HL-60/S4 (cell line): ENCODE results near the gene HOXC9.

Source experiments
- in situ Hi-C: fragments of 300-500 bp; cut with MboI; formaldehyde crosslinking; loops from 2 replicates; pipeline ENCODE4 v1.14.3; 2022; ENCODE audit warnings: low sequenced_read_pairs

Gene HOXC9

DNA sequence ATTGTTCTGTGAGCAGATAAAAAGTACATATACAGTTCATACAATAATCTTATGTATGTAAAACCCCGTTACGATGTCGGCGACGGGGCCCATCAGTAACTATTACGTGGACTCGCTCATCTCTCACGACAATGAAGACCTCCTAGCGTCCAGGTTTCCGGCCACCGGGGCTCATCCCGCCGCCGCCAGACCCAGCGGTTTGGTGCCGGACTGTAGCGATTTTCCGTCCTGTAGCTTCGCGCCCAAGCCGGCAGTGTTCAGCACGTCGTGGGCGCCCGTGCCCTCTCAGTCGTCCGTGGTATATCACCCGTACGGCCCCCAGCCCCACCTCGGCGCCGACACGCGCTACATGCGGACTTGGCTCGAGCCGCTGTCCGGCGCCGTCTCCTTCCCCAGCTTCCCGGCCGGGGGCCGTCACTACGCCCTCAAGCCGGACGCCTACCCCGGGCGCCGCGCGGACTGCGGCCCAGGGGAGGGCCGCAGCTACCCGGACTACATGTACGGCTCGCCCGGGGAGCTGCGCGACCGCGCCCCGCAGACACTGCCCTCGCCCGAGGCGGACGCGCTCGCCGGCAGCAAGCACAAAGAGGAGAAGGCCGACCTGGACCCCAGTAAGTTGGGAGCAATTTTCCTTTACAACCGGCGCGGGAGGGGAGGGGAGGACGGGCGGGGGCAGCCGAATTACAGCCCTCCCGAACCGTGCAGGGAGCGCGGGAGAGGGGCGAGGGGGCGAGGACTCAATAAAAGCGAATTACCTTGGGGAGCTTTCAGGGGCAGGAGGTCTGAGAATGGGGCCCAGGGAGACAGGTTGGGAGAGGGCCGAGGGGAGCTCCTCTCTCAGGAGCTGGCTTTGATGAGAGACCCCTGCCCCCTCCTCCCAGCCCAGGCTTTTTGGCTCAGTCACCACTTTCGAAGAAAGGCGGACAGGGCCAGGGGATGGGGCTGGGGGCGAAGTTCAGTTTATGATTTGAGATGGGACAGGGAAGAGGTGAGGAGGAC is at the start of gene HOXC9:
TSS of gene HOXC9 (plus strand) at position 46 of the 999 bp plus-strand sequence. CDS start at position 74, 28 bp downstream.
- in situ Hi-C loops = no loop called here

DNA sequence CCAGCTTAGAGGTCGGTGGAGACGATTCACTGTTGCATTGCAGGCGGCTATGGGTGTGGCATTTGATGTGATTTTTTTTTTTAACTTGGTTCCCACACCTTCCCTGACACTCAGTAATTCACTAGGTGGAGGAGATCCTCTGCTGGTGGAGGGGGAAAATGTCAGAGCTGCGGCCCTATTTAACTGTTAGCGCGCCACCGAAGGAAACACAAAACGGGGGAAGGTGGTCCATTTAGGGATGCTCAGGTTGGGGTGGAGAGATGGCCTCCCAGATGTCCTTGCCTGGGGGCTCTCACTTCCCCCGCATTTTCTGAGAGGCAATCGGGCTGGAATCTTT is 49.6 kb upstream of the HOXC9 start:
- in situ Hi-C loops = no loop called here

DNA sequence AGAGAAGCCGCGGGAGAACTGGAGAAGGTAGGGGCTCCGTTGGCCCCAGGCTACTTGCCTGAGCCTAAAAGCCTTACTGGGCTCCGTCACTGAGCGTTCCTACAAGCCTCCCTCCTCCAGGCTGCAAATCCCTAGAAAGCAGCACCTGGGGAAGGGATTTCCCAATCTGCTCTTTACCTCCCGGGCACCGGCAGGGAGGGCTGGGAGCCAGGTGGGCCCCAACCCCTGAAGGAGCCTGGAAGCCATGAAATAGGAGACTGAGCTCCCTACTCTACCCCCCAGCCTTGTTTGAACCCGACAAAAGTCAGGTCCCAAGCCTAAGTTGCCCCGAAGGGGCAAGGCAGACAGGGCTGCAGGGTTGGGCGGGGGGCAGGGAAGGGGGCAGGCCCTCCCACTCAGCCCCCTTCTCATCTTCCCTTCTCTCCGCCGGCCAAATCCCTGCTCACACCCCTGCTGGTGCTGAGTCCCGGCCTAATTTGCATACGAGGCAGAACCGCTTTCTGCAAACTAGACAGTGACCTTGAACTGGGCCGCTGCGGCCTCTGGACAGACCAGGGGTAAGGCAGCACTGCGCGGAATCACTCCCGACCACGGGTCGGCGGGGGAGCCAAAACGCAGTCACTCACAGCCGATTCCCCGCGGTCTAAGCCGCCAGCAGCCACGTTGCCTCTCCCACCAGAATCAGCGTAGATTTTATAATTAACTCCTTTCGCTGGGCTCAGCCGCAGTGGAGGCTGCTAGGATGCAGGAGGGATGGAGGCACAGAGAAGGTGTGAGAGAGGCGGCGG is 49.0 kb upstream of the HOXC9 start:
- in situ Hi-C loops = no loop called here

GRCh38 chr12:53951577-53952334 is 48.2 kb upstream of the HOXC9 start:
- in situ Hi-C loops = no loop called here

- in situ Hi-C loops = no loop called here
Measured at GRCh38 chr12:53952335-53952694, 47.6 kb upstream of the HOXC9 start.

DNA sequence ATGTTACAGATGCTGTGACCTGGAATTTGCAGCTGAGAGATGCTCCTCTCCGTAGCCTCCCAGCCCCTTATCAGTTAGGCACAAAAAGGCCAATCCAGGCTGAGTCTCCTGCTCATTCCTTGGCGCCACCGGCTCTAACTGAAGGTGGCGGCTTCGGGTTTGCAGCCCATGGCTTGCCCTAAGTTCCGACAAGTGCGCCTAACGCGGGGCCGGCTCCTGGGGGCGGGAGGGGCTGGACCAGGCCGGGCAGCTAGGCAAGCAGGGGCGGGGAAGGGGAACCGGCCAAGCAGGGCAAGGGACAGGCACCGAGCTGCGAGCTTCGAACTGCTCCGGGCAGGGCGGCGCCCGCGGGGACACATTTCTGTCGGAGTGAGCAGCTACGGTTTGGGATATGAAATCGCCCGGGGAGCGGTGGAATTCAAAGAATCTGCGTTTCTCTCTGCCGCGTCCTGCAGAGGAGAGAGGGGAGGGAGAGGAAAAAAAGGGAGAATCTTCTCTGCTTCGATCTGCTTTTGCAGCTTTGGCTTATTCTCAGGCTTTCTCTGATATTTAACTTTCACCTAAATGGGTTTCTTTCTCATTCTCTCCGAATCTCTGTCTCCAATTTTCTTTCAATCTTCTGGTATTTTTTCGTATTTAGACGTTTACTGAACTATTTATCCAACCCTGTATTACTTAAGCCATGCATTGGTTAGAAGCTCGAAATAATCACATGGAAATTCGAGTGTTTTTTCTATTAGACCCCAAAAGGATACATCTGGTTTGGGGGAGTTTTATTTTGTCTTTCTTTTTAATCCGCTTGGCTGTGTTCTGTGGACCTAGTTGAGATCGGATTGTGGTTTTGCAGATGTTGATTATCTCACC is 46.9 kb upstream of the HOXC9 start:
- in situ Hi-C loops = no loop called here

DNA sequence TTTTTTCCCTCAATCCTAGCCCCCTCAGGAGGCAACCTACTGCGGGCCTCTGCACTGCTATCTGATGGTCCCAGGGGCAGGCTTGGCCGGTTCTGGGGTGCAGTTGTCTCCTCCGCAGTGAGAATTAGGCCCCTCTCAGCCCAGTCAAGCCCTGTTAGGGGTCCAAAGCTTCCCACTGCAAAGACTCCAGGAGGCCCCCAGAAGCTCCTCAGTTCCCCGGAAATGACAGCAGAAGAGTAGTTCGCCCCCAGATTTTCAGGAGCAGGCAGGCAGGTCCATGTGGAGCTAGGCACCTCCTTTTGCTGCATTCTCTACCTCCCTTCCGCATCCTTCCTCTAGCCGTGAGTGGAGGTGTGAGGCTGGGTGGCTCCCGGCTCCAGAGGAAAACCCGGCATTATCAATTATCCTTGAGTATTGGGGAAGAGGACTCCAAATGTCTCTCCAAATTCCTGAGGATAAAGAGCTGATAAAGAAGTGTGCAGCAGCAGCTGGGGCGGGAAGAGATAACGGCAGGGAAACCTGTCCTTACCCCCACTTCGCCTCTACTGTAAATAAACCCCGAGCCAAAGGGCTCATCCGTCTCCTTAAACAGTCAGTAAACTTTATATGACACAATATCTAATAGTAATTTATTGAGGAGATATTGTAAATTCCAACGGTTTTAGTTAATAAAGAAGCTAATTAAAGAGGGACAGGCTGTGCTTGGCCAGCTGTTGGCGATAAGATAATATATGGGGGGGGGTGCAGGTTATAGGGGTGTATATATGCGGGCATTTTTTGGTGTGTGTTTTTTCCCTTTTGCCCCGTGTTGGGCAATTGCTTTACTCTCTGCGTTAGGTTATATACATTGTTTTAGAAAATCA is 45.9 kb upstream of the HOXC9 start:
- in situ Hi-C loops = no loop called here

DNA sequence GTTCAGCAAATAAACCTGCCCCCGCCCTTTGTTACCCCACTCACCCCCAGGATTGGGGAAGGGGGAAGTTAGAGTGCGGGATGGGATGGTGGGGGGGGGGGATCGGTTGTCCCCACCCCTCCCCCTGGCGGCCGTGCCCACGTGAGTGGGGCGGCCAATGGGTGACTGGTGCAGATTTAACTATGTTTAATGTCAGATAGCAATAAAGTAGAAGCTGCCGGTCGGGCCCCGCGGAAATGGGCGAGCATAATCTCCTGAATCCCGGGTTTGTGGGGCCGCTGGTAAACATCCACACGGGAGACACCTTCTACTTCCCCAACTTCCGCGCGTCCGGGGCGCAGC is 45.3 kb upstream of the HOXC9 start, which contains the start of gene HOXC12:
TSS of gene HOXC12 (plus strand) at position 210 of the 342 bp plus-strand sequence. CDS start at position 237, 27 bp downstream.
- in situ Hi-C loops = no loop called here

GRCh38 chr12:53955036-53955775 is 44.8 kb upstream of the HOXC9 start:
- in situ Hi-C loops = no loop called here

GRCh38 chr12:53955776-53956250 is 44.1 kb upstream of the HOXC9 start:
- in situ Hi-C loops = no loop called here

DNA sequence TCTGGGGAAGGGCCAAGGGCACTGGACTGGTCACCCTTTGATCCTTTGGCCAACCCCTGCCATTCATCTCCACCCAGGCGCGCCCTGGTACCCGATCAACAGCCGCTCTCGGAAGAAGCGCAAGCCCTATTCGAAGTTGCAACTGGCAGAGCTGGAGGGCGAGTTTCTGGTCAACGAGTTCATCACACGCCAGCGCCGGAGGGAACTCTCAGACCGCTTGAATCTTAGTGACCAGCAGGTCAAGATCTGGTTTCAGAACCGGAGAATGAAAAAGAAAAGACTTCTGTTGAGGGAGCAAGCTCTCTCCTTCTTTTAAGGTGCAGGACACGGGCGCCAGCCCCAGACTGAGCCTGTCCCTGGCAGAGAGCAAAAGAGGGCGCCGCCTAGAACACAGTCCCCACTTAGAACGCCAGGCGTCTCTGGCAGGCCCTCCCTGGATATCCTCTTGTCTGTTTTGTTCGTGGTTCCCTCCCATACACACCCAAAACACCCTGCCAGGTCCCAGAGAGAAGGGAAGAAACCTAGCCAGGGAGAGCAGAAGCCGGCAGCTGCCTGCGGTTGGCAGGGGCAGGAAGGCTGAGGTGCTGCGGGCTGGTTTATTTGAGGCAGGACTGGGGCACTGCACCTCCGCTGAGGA is 43.6 kb upstream of the HOXC9 start:
- in situ Hi-C loops = no loop called here

DNA sequence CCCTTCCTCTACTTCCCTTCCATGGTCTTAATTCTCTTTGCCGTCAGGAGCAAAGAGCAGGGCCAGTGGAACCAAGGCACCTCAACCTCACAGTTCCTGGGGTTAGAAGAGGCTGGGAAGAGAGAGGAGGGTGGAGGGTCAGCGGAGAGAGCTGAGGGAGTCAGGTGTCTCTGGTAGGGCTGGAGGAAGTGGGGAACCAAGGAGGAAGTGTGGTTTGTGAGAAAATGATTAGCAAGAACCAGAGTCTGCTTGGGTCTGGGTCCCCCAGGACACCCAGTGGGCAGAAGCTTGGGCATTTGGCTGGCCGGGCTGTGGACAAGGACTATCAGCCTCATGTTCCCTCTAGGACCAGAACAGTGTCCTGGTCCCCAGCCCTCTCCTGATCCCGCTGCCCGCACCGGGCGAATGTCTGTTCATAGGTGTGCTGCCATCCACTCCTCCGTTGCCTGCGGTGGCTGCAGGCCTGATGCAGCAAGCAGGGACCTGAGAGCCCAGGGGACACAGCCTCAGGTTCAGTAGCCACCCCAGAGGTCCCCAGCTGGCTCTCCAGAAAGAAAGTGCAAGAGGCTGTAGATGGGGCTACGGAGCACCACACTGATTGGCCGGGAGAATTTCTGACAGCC is 42.9 kb upstream of the HOXC9 start:
- in situ Hi-C loops = no loop called here

DNA sequence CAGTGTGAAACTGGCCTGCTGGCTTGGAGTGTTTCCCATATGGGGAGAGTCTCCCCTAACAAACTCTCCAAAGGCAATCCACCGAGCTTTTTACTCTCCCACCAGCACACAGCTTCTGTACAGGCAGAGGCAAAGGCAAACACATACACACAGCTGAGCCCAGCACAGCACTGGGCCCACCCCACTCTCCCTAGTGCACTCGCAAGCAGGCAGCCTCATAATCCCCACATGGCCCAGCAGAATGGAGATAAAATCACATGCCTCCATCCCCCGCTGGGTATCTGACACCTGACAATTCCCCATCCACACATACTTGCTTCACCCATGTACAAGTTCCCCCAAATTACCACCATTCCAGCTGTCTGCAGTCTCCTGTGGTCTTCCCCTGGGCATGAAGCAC is 41.8 kb upstream of the HOXC9 start:
- in situ Hi-C loops = no loop called here

DNA sequence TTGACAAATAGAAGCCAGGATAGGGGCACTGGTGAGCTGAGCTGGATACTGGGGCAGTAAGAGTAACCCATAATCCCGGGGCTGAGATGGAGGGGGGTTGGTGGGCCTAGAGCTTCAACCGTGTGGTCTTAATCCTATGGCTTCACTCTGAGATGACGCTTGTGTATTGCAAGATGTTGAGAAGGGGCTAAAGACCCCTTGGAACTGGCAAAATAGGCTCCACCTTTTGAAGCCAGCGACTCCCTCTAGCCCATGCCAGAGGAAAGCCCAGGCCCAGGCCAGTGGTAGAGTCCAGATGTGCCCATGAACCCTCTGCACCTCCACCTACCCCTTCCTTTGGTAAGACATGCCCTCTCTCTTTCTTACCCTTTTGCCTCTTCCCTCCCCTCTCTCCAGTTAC is 40.6 kb upstream of the HOXC9 start:
- in situ Hi-C loops = no loop called here

GRCh38 chr12:53960187-53961024 is 39.6 kb upstream of the HOXC9 start:
- in situ Hi-C loops = no loop called here

DNA sequence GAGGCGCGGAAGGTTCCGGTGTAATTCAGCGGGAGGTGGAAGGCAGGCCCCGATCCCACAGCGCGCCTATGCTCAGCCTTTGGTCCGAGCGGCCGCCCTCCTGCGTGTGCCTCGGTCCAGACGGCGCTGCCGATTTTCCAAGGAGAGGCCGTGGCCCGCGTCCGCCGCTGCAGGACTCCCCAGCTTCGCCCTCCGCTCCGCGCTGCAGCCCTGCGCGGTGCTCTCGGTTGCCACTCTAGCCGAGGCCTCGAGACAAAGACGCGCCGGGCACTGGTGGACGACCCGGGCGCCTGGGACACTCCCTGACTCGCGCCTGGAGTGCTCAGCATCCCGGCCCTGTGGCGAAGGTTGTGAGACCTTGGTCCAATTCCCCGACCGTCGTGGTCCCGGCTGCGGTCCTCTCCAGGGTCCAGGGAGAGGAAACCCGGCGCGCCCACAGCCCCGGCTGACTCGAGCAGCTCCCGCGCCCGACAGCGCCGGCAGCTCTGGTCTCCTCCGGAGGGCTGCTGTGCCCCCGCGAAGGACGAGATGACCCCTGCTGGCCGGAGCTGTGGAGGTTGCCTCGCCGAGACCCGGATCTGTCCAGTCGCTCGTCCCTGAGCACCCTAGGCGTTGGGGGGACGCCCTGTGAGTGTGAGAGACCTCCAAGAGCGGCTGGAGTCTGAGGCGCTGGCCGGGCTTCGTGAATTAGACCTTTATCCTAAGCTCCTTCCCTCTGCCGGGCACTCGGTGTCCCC is 38.8 kb upstream of the HOXC9 start:
- in situ Hi-C loops = no loop called here
